Adrenal gland (tissue), 12 donors: ENCODE measurements around the gene APBB2. TPM values are rescaled to one million over a fixed set of nuclear protein-coding genes. Genes with fewer than 3 reads are reported as not detected.

Experiments
- DNase-seq, 7 donors: peaks; one replicate each; pipeline ENCODE4 v3.0.0-alpha.2; 2019 to 2020
- H3K27ac ChIP-seq, 5 donors: fragments of 200-600 bp; sonication (generic) in 4 of 5; 1 replicate in 3 of 5; 2 replicates in 2 of 5; pipeline versions ENCODE4 v1.5.1 to v1.8.0; 2016 to 2020; ENCODE audit warnings: mild to moderate bottlenecking in 1 of 5
- H3K27me3 ChIP-seq: fragments of 200-600 bp; 2 replicates; pipeline ENCODE4 v1.8.0; 2021
- H3K36me3 ChIP-seq, 2 donors: fragments of 200-600 bp; replicated peaks in 1 of 2; 1 replicate in 1 of 2; 2 replicates in 1 of 2; pipeline versions ENCODE4 v1.5.1 to v1.8.0; 2018 to 2022
- H3K4me1 ChIP-seq, 2 donors: fragments of 200-600 bp; replicated peaks in 1 of 2; 1 replicate in 1 of 2; 2 replicates in 1 of 2; pipeline versions ENCODE4 v1.5.1 to v1.8.0; 2018 to 2021
- H3K4me3 ChIP-seq, 4 donors: fragments of 200-600 bp; sonication (generic) in 3 of 4; one replicate each; pipeline ENCODE4 v1.5.1; 2016 to 2018
- H3K9me3 ChIP-seq, 3 donors: fragments of 200-600 bp; sonication (generic) in 1 of 3; replicated peaks in 1 of 3; 1 replicate in 2 of 3; 2 replicates in 1 of 3; pipeline versions ENCODE4 v1.5.1 to v1.8.0; 2016 to 2021
- POLR2A ChIP-seq, 2 donors: fragments of 450-650 bp; IDR thresholded peaks; one replicate each; pipeline ENCODE4 v1.6.1; 2017; ENCODE audit warnings: antibody characterized with exemption in 2 of 2, mild to moderate bottlenecking in 2 of 2, moderate library complexity in 1 of 2
- WGBS, 4 donors: extraction: QIAGEN DNeasy Blood & Tissue Kit in 2 of 4; methylation state at CpG; one replicate each; pipeline versions ENCODE4 v1.1.5 to v1.1.7; 2013 to 2017; 5-methylcytosine and 5-hydroxymethylcytosine counted together
- intact Hi-C, 2 donors: fragments of 100-400 bp; cut with DNase I; formaldehyde crosslinking; loops; one replicate each; pipeline versions ENCODE4 v1.14.1 to v1.15.0; 2022 to 2023
- polyA plus RNA-seq, 3 donors: library from polyadenylated mRNA; stranded (reverse); fragments of 200-250 nt in 2 of 3; fragments of 350-450 nt in 1 of 3; fragmentation: Illumina TruSeq in 1 of 3; extraction: RNeasy Lipid Tissue Mini Kit (QIAGEN cat#74804) in 1 of 3; gene quantifications; one replicate each; pipeline ENCODE4 v1.2.3, GENCODE V29; 2013 to 2014
- total RNA-seq, 9 donors: library from RNA; depleted of rRNA in 4 of 9; stranded (reverse); fragments of >200 nt in 4 of 9; fragments of 120-200 nt in 1 of 9; fragmentation: NEBNext Ultra II Directional in 1 of 9; extraction: Animal tissue kit (Norgen Biotek cat#: 25700) in 1 of 9; gene quantifications; one replicate each; pipeline versions ENCODE4 v1.1.0 to v1.2.4, GENCODE V29; 2013 to 2023
- TF ChIP-seq, protein P1 (sequence below), 6 experiments: fragments of 450-650 bp in 4 of 6; fragments of 200-600 bp in 2 of 6; sonication (generic) in 1 of 6; IDR thresholded peaks; 1 replicate in 5 of 6; 2 replicates in 1 of 6; pipeline versions ENCODE4 v1.5.1 to v1.8.0; 2016 to 2021; ENCODE audit warnings: antibody characterized with exemption in 6 of 6, mild to moderate bottlenecking in 2 of 6, moderate library complexity in 1 of 6
- donor health status: healthy with polysubstance abuse.
- donor health status: Bipolar disorder and iron deficiency.
- donor health status: DM: yes; HTN: yes; CAD: no.
- donor health status: DM: no; HTN: no; CAD: no.
- donor health status: DM: no; HTN: no; CAD: no.
- donor health status: DM: yes; HTN: yes; CAD: no.

APBB2 gene
- total and polyA plus RNA-seq, 12 donors = 12.4 to 135 (median 39.7) TPM

- H3K9me3 ChIP-seq = no peaks in the 10 kb centered on the region
- peaks cover 12 to 14% of the 10 kb centered on the region in 2 donors for H3K4me1 ChIP-seq
- DNase-seq = peak in 6 of 7 donors; percentile 22 to 72 (median 38)
- TF ChIP-seq POLR2A (IDR thresholded peaks at IDR 0.05) = no peak
- TF ChIP-seq, protein P1, sequence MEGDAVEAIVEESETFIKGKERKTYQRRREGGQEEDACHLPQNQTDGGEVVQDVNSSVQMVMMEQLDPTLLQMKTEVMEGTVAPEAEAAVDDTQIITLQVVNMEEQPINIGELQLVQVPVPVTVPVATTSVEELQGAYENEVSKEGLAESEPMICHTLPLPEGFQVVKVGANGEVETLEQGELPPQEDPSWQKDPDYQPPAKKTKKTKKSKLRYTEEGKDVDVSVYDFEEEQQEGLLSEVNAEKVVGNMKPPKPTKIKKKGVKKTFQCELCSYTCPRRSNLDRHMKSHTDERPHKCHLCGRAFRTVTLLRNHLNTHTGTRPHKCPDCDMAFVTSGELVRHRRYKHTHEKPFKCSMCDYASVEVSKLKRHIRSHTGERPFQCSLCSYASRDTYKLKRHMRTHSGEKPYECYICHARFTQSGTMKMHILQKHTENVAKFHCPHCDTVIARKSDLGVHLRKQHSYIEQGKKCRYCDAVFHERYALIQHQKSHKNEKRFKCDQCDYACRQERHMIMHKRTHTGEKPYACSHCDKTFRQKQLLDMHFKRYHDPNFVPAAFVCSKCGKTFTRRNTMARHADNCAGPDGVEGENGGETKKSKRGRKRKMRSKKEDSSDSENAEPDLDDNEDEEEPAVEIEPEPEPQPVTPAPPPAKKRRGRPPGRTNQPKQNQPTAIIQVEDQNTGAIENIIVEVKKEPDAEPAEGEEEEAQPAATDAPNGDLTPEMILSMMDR (IDR thresholded peaks at IDR 0.05) = peak in 3 of 6 experiments; percentile 22 to 25 (median 22)
- 68 to 86% (median 79%) methylated on average over 5 of the region's 5 CpGs for WGBS, 4 donors
- H3K36me3 ChIP-seq = no peaks in the 10 kb centered on the region
- H3K27ac ChIP-seq = no peak overlapping the region
- intact Hi-C loops = no loop called here
- H3K27me3 ChIP-seq = peaks cover 3% of the 10 kb centered on the region
- H3K4me3 ChIP-seq = no peak overlapping the region
Observed at GRCh38 chr4:41258783-41259182, 44.4 kb upstream of the APBB2 start.

DNA sequence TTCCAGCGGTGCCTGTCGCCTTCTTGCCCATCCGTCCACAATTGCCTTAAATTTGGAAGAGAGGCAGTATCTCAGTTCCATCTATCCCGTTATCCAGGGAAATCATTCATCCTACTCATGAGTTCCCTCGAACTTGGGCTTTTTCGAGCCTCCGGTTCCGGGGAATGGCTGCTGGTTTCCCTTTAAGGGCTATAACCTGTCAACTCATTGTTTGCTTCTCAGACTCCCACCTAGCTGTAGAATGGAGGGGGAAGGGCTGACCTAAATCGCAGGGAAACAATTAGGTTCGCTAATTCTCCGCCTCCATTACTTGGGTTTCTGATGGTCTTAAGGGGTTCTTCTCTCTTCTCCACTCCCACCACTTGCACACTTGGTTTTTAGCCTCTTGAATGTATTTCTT lies 43.6 kb upstream of the APBB2 start:
- Histone ChIP-seq H3K4me1 (peaks cover 12 to 14% of the 10 kb centered on the region in 2 donors), H3K36me3 (no peaks in the 10 kb centered on the region), H3K4me3 (peak overlapping the region in 2 of 4 donors; percentile 18 to 69), H3K27me3 (peaks cover 3% of the 10 kb centered on the region), H3K27ac (peak overlapping the region in 1 of 5 donors; percentile 40), H3K9me3 (no peaks in the 10 kb centered on the region)
- TF ChIP-seq, protein P1 (IDR thresholded peaks at IDR 0.05) = no peak
- no peak for TF ChIP-seq POLR2A (IDR thresholded peaks at IDR 0.05)
- DNase-seq = no peak
- 37 to 51% (median 49%) methylated on average over 11 of the region's 11 CpGs for WGBS, 4 donors
- intact Hi-C loops = no loop called here

DNA sequence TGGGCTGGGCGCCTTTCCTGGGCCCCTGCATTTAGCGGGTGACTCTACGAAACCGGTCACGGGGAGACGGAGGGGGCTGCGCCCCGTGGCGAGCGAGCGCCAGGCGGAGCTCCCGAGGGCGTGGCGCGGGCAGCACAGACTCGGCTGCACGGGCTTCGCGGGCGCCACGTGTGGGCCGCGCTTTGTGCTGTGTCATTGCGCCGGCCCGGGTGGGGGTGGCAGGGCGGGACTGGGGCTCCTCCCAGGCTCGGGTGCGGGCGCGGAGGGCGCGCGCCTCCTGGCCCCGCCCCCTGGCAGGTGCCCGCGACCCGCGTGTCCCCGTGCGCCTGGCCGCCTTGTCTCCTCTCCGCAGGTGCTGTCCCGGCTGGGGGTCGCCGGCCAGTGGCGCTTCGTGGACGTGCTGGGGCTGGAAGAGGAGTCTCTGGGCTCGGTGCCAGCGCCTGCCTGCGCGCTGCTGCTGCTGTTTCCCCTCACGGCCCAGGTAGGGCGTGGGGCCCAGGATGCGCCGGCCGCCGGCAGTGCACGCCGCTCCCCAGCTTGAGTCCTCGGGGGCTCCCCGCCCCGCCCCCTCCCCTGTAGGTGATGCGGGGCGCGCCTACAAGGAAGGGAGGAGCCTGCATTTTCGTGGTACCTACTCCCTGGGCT lies 43.0 kb upstream of the APBB2 start:
- Histone ChIP-seq H3K36me3 (no peaks in the 10 kb centered on the region), H3K9me3 (no peaks in the 10 kb centered on the region), H3K4me1 (peaks cover 12 to 14% of the 10 kb centered on the region in 2 donors), H3K4me3 (peak overlapping the region in 2 of 4 donors; percentile 18 to 69), H3K27ac (peak overlapping the region in 1 of 5 donors; percentile 40), H3K27me3 (peaks cover 3% of the 10 kb centered on the region)
- 0 to 4% (median 2%) methylated on average over 2 to 68 of the region's 69 CpGs for WGBS, 4 donors
- intact Hi-C loops = no loop called here
- no peak for TF ChIP-seq POLR2A (IDR thresholded peaks at IDR 0.05)
- TF ChIP-seq, protein P1 (IDR thresholded peaks at IDR 0.05) = no peak
- peak in 6 of 7 donors; percentile 36 to 76 (median 55) for DNase-seq

DNA sequence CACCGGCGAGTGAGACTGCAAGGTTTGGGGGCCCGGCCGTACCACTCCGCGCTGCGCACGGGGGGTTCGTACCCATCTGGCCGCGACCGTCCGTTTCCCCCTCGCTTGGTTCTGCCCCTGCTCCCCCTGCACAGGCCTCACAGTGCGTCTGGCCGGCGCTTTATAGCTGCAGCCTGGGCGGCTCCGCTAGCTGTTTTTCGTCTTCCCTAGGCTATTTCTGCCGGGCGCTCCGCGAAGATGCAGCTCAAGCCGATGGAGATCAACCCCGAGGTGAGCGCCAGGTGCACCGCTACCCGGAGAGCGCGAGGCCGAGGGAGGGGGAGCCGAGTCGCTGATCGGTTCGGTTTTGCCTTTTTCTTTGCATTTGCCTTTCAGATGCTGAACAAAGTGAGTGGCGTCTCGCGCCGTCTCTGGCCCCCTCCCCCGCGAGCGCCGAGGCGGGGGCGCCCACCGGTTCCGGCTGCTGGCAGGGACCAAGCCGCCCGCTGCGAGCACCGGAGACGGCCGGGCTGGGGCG lies 42.5 kb upstream of the APBB2 start, which contains the start of gene UCHL1:
UCHL1 (plus strand) TSS at position 189 of the 517 bp plus-strand sequence; CDS start at position 238, 49 bp downstream.
- peaks cover 12 to 14% of the 10 kb centered on the region in 2 donors for H3K4me1 ChIP-seq
- TF ChIP-seq, protein P1 (IDR thresholded peaks at IDR 0.05) = no peak
- peak in 1 of 2 donors; percentile 63 for TF ChIP-seq POLR2A (IDR thresholded peaks at IDR 0.05)
- DNase-seq = peak in 6 of 7 donors; percentile 8 to 90 (median 32)
- peak within 1 kb of the TSS in 1 of 5 donors; percentile 40 for H3K27ac ChIP-seq
- H3K36me3 ChIP-seq = no peaks in the 10 kb centered on the region
- WGBS, 4 donors = 3 to 5% (median 3%) methylated on average over 28 to 55 of the region's 55 CpGs
- intact Hi-C loops = no loop called here
- peak within 1 kb of the TSS in 2 of 4 donors; percentile 18 to 69 for H3K4me3 ChIP-seq
- peaks cover 3% of the 10 kb centered on the region for H3K27me3 ChIP-seq
- no peaks in the 10 kb centered on the region for H3K9me3 ChIP-seq
